Measurements from ENCODE around the gene FBXO28. TPM values are rescaled to one million over a fixed set of nuclear protein-coding genes. Genes with fewer than 3 reads are reported as not detected.

FBXO28 gene
- total RNA-seq, 1 donor from 2014 or later, result 39.2 TPM

GRCh38 chr1:224170748-224171478 lies 57.0 kb downstream of the FBXO28 start:
- TF ChIP-seq, protein P1, sequence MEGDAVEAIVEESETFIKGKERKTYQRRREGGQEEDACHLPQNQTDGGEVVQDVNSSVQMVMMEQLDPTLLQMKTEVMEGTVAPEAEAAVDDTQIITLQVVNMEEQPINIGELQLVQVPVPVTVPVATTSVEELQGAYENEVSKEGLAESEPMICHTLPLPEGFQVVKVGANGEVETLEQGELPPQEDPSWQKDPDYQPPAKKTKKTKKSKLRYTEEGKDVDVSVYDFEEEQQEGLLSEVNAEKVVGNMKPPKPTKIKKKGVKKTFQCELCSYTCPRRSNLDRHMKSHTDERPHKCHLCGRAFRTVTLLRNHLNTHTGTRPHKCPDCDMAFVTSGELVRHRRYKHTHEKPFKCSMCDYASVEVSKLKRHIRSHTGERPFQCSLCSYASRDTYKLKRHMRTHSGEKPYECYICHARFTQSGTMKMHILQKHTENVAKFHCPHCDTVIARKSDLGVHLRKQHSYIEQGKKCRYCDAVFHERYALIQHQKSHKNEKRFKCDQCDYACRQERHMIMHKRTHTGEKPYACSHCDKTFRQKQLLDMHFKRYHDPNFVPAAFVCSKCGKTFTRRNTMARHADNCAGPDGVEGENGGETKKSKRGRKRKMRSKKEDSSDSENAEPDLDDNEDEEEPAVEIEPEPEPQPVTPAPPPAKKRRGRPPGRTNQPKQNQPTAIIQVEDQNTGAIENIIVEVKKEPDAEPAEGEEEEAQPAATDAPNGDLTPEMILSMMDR (IDR thresholded peaks at IDR 0.05; ENCODE audit: insufficient read depth, low read length, poor library complexity, severe bottlenecking), result peak; percentile 37

DNA sequence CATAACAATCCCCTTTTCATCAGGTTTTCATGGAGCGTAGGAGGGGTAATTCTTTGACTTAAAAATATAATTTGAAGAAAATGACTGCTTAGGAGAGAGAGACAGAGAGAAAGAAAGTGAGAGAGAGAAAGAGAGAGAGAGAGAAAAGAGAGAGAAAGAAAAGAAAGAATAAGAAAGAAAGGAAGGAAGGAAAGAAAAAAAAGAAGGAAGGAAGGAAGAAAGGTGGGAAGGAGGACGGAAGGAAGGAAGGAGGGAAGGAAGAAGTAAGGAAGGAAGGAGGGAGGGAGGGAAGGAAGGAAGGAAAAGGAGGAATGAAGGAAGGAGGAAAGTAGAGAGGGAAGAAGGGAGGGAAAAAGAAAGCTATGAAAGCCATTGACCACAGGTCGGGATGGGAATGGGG lies 58.3 kb downstream of the FBXO28 start:
- Histone ChIP-seq H3K36me3 (ENCODE audit: control insufficient read depth, insufficient read depth, low read length) (no peaks in the 10 kb centered on the region), H3K27me3 (ENCODE audit: control insufficient read depth, insufficient read depth, low read length) (no peaks in the 10 kb centered on the region), H3K4me3 (ENCODE audit: low read depth, low read length) (no peak overlapping the region)
- TF ChIP-seq, protein P1 (IDR thresholded peaks at IDR 0.05; ENCODE audit: insufficient read depth, low read length, poor library complexity, severe bottlenecking), result no peak
- DNase-seq (ENCODE audit: low read depth), result no peak

More at GRCh38 chr1:224170748-224171478, 57.0 kb downstream of the FBXO28 start:
- no peaks in the 10 kb centered on the region for H3K27me3 ChIP-seq (ENCODE audit: control insufficient read depth, insufficient read depth, low read length)
- no peak overlapping the region for H3K4me3 ChIP-seq (ENCODE audit: low read depth, low read length)
- DNase-seq (ENCODE audit: low read depth), result no peak
- no peaks in the 10 kb centered on the region for H3K36me3 ChIP-seq (ENCODE audit: control insufficient read depth, insufficient read depth, low read length)

GRCh38 chr1:224173523-224173922 lies 59.6 kb downstream of the FBXO28 start:
- no peaks in the 10 kb centered on the region for H3K27me3 ChIP-seq (ENCODE audit: control insufficient read depth, insufficient read depth, low read length)
- H3K36me3 ChIP-seq (ENCODE audit: control insufficient read depth, insufficient read depth, low read length), result no peaks in the 10 kb centered on the region
- DNase-seq (ENCODE audit: low read depth), result no peak
- H3K4me3 ChIP-seq (ENCODE audit: low read depth, low read length), result no peak overlapping the region
- TF ChIP-seq, protein P1 (IDR thresholded peaks at IDR 0.05; ENCODE audit: insufficient read depth, low read length, poor library complexity, severe bottlenecking), result no peak

GRCh38 chr1:224175617-224176016 lies 61.7 kb downstream of the FBXO28 start:
- no peak for DNase-seq (ENCODE audit: low read depth)
- H3K36me3 ChIP-seq (ENCODE audit: control insufficient read depth, insufficient read depth, low read length), result no peaks in the 10 kb centered on the region
- TF ChIP-seq, protein P1 (IDR thresholded peaks at IDR 0.05; ENCODE audit: insufficient read depth, low read length, poor library complexity, severe bottlenecking), result peak; percentile 27

DNA sequence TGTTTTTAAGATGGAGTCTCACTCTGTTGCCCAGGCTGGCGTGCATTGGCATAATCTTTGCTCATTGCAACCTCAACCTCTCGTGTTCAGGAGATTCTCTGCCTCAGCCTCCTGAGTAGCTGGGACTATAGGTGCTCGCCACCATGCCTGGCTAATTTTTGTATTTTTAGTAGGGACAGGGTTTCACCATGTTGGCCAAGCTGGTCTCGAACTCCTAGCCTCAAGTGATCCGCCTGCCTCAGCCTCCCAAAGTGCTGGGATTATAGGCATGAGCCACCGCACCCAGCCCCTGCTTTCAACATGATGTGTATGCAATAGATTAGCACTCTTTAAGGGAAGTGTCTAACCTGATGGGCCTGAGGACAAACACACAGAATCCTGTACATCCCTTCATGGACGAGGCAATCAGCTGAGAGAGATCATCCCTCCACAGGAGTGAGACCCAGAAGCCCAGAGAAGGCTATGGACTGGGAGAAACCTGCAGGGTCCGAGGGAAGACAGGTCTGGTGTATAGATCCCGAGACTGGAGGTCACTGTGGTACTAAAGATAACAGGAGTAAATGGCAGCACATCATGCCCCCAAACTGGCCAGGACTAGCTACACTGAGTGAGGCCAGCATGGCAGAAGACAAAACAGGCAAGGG lies 63.6 kb downstream of the FBXO28 start:
- Histone ChIP-seq H3K36me3 (ENCODE audit: control insufficient read depth, insufficient read depth, low read length) (no peaks in the 10 kb centered on the region), H3K27me3 (ENCODE audit: control insufficient read depth, insufficient read depth, low read length) (no peaks in the 10 kb centered on the region), H3K4me3 (ENCODE audit: low read depth, low read length) (no peak overlapping the region)
- DNase-seq (ENCODE audit: low read depth), result no peak
- TF ChIP-seq, protein P1 (IDR thresholded peaks at IDR 0.05; ENCODE audit: insufficient read depth, low read length, poor library complexity, severe bottlenecking), result no peak

More at GRCh38 chr1:224175617-224176016, 61.7 kb downstream of the FBXO28 start:
- Histone ChIP-seq H3K4me3 (ENCODE audit: low read depth, low read length) (no peak overlapping the region), H3K27me3 (ENCODE audit: control insufficient read depth, insufficient read depth, low read length) (no peaks in the 10 kb centered on the region)
